Uterus (tissue), 4 donors: ENCODE measurements around the gene SHOC2. TPM values are rescaled to one million over a fixed set of nuclear protein-coding genes. Genes with fewer than 3 reads are reported as not detected.

ENCODE experiments used
- DNase-seq, 2 donors: peaks; one replicate each; pipeline ENCODE4 v3.0.0-alpha.2; 2019 to 2020
- H3K27ac ChIP-seq, 2 donors: fragments of 200-600 bp; sonication (generic); 1 replicate in 1 of 2; 2 replicates in 1 of 2; pipeline ENCODE4 v1.5.1; 2016 to 2018
- H3K27me3 ChIP-seq, 2 donors: fragments of 200-600 bp; sonication (generic); one replicate each; pipeline ENCODE4 v1.5.1; 2018 to 2019; ENCODE audit warnings: control low read depth in 1 of 2
- H3K36me3 ChIP-seq, 2 donors: fragments of 200-600 bp; sonication (generic); one replicate each; pipeline ENCODE4 v1.5.1; 2019; ENCODE audit warnings: control low read depth in 1 of 2
- H3K4me1 ChIP-seq, 2 donors: fragments of 200-600 bp; sonication (generic); one replicate each; pipeline ENCODE4 v1.5.1; 2018 to 2019; ENCODE audit warnings: control low read depth in 1 of 2
- H3K4me3 ChIP-seq, 2 donors: fragments of 200-600 bp; sonication (generic); 1 replicate in 1 of 2; 2 replicates in 1 of 2; pipeline ENCODE4 v1.5.1; 2018 to 2019; ENCODE audit warnings: mild to moderate bottlenecking in 1 of 2
- H3K9me3 ChIP-seq, 2 donors: fragments of 200-600 bp; sonication (generic); one replicate each; pipeline ENCODE4 v1.5.1; 2019; ENCODE audit warnings: control low read depth in 1 of 2
- CTCF ChIP-seq, 4 experiments: fragments of 200-600 bp in 2 of 4; fragments of 450-650 bp in 2 of 4; sonication (generic) in 2 of 4; IDR thresholded peaks; one replicate each; pipeline ENCODE4 v1.5.1; 2016 to 2019; ENCODE audit warnings: antibody characterized with exemption in 4 of 4, mild to moderate bottlenecking in 2 of 4, moderate library complexity in 1 of 4
- POLR2A ChIP-seq, 2 donors: fragments of 450-650 bp; IDR thresholded peaks; one replicate each; pipeline ENCODE4 v1.6.1; 2016; ENCODE audit warnings: antibody characterized with exemption in 2 of 2, mild to moderate bottlenecking in 1 of 2, moderate library complexity in 1 of 2
- intact Hi-C: fragments of 100-400 bp; cut with DNase I; formaldehyde crosslinking; loops from one replicate; pipeline ENCODE4 v1.15.1; 2023; ENCODE audit warnings: low total_unique reads
- total RNA-seq, 4 donors: library from RNA; depleted of rRNA in 3 of 4; stranded (reverse); fragments of >200 nt in 3 of 4; gene quantifications; one replicate each; pipeline versions ENCODE4 v1.1.0 to v1.2.4, GENCODE V29; 2014 to 2023
- donor health status: DM: yes; HTN: yes; CAD: no.

Gene SHOC2
- total RNA-seq, 4 donors from 2014 or later = 21.3 to 114 (median 92.5) TPM

DNA sequence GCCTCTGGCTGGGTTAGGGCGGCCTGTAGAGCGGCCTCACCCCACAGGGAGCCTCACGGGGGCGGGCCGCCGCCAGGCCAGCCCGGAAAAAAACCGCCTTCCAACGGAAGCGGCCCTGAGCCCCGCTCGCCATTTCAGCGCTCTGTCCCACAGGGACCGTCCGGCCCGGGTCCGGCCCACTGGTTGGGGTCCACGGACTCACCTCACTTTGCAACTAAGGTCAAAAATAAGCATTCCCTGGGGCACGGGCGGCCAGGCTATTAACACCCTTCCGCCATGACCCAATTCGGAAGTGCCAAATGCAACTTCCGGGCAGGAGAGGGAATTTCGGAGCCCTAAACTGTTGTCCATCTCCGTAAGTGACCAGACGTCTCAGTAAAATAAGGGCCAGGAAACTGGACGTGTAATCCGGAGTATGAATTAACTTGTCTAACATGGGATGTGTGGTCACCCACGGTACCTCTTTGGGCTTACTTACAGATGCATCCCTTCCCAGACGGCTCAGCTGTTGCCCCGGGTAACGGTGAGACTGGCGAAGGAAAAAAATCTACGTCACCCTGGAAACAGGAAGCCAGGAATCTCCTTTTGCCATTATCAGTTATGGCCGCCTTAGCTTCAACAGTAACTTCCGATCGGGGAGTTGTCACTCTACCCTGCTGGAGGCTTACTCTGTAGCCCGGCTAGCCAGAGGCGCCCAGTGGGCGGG is 608 bp upstream of the SHOC2 start, which contains the start of gene BBIP1:
Gene BBIP1, minus strand, starts transcription at position 538 of the 706 bp plus-strand sequence. CDS start 1,023 bp downstream, outside the sequence.
- Histone ChIP-seq H3K27me3 (no peaks in the 10 kb centered on the region), H3K9me3 (no peaks in the 10 kb centered on the region), H3K4me3 (peak within 1 kb of the TSS; percentile 89 to 99), H3K4me1 (peaks cover 4 to 11% of the 10 kb centered on the region in 2 donors), H3K27ac (peak within 1 kb of the TSS; percentile 100), H3K36me3 (no peaks in the 10 kb centered on the region)
- TF ChIP-seq POLR2A (IDR thresholded peaks at IDR 0.05) = peak; percentile 12 to 63
- TF ChIP-seq CTCF (IDR thresholded peaks at IDR 0.05) = peak in 1 of 4 experiments; percentile 20
- intact Hi-C loops = no loop called here
- no peak for DNase-seq

DNA sequence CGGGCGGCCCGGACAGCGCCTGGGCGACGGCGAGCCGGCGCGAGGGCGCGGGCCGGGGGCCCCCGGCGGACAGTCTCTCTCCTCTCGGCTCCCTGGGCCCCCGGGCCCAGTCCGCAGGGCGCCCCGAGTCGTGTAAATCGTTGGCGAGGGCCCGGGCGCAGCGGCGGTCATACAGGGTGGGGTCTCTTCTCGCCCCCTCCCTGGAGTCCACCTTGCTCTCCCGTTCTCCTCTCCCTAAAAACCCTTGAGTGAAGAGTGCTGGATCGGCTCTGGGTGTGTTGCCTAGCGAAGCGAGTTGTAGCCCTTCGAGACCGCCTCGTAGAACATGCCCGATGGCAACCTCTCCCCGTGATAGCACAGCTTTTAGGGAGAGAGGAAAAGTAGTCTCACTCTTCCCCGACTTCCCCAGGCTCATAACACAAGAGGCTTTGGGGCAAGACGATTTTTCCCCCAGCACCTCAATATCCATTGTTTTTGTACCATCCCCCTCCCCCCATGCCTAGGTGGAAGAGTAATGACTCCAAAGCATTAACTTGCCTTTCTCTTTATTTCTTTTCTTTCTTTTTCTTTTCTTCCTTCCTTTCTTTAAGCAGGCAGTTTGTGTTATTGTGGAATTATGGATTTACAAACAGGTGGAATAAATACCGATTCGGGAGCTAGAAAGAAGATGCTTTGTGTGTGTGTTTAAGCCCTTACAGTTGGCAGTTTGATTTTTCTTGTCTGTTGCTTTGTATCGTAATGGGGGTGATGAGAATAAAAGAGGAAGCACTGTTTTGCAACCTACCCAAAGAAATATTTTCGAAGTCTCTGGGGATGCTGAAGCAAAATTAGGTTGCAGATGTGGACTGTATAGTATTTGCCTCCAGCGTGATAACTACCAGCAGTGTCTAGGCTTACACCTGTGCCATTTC is 822 bp downstream of the SHOC2 start:
- peaks cover 6 to 15% of the 10 kb centered on the region in 2 donors for H3K4me1 ChIP-seq
- H3K27me3 ChIP-seq = no peaks in the 10 kb centered on the region
- TF ChIP-seq POLR2A (IDR thresholded peaks at IDR 0.05) (no peak), CTCF (IDR thresholded peaks at IDR 0.05) (no peak)
- H3K36me3 ChIP-seq = no peaks in the 10 kb centered on the region
- H3K9me3 ChIP-seq = no peaks in the 10 kb centered on the region
- intact Hi-C loops = no loop called here
- H3K4me3 ChIP-seq = peak overlapping the region; percentile 89 to 99
- DNase-seq = peak; percentile 35 to 43
- peak overlapping the region; percentile 98 to 100 for H3K27ac ChIP-seq

- intact Hi-C loops = no loop called here
- H3K9me3 ChIP-seq = no peaks in the 10 kb centered on the region
- no peak for TF ChIP-seq POLR2A (IDR thresholded peaks at IDR 0.05)
- H3K4me3 ChIP-seq = no peak overlapping the region
- peaks cover 6 to 11% of the 10 kb centered on the region in 2 donors for H3K4me1 ChIP-seq
- H3K36me3 ChIP-seq = no peaks in the 10 kb centered on the region
- no peak overlapping the region for H3K27ac ChIP-seq
- no peak for DNase-seq
- no peaks in the 10 kb centered on the region for H3K27me3 ChIP-seq
These were observed 4.6 kb downstream of the SHOC2 start for GRCh38 chr10:110923856-110924493.

DNA sequence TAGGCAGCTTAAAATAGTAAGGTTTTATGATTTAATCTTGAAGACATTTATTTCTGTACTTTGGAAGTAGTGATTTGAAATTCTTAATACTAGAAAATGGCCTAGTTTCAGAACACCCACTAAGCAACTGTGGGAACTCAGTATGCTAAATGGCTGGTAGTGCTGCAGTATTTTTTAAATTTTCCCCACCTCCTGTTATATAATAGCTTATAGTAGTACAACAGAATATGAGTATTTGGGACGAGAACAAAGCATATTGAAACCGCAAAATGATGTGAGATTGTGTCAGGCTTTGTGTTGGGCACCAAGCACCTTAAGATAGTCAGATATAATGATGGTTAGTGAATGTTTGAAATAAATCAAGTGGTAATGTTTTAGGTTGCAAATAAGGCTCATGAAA is 8.1 kb downstream of the SHOC2 start:
- no peak for DNase-seq
- H3K27me3 ChIP-seq = no peaks in the 10 kb centered on the region
- no peak overlapping the region for H3K27ac ChIP-seq
- H3K4me1 ChIP-seq = peaks cover 6 to 9% of the 10 kb centered on the region in 2 donors
- no peaks in the 10 kb centered on the region for H3K36me3 ChIP-seq
- no peaks in the 10 kb centered on the region for H3K9me3 ChIP-seq
- TF ChIP-seq POLR2A (IDR thresholded peaks at IDR 0.05) = no peak
- TF ChIP-seq CTCF (IDR thresholded peaks at IDR 0.05) = no peak
- intact Hi-C loops = no loop called here
- H3K4me3 ChIP-seq = no peak overlapping the region

- H3K4me1 ChIP-seq = peaks cover 0 to 4% of the 10 kb centered on the region in 2 donors
- TF ChIP-seq POLR2A (IDR thresholded peaks at IDR 0.05) (no peak), CTCF (IDR thresholded peaks at IDR 0.05) (no peak)
- intact Hi-C loops = no loop called here
- H3K27ac ChIP-seq = no peak overlapping the region
- no peaks in the 10 kb centered on the region for H3K9me3 ChIP-seq
- no peaks in the 10 kb centered on the region for H3K27me3 ChIP-seq
- H3K36me3 ChIP-seq = no peaks in the 10 kb centered on the region
- no peak overlapping the region for H3K4me3 ChIP-seq
- no peak for DNase-seq
These were observed 12.5 kb downstream of the SHOC2 start for GRCh38 chr10:110931769-110932381.
